Raji (cell line): ENCODE results near the gene RPGR.

Experiments
- POLR2A ChIP-seq: IDR thresholded peaks from 2 replicates; pipeline ENCODE4 v1.6.1; 2011; ENCODE audit warnings: low read depth, low read length, control low read depth; ENCODE audit not compliant: insufficient read depth

The RPGR gene

DNA sequence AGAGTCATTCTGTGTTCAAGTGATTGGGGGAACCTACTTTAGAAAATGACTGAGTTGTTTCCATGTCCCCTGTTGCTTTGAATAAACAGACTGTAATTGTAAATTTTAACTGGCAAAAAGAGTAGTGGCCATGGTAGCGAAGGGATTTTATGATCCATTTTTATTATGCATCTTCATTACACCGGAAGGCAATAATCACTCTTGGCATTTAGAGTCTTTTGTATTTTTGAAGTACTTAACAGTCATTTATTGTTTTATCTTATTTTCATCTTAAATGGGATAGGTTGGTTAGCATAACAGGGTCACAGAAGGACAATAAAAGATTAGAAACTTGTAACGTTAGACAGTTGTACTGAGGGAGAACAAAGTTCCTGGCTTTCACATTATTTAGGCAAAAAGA is 14.1 kb upstream of the RPGR start:
- TF ChIP-seq POLR2A: no peak

DNA sequence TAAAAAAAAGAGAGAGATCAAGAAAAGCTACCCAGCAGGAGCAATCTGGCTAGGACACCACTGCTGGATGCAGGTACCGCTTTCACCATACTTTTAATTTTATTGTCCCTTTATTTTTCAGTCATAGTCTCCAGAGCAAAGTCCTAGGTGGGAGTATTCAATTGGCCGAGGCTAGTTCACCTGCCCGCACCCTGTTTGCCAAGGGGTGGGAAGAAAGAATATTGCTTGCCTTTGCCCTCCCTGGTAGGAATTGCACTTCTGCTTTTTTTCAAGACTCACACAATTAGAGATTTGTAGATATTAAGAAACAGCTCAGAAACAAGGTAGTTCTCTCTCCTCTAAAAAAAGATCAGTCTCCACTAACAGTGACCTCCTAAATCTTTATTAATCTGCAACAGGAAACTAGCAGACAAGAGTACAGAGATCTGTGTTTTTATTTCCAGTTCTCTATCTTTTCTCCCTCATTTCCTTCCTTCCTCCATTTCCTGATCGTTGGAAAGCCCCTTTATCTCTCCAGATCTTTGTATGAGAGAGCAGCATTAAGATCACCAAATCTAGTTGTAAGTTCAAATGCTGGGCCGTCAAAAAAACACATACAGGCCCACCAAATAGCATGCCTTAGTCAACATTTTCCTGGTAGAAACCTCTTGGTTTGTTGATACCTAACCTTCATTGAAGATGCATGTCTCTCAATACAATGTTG is 9.4 kb upstream of the RPGR start:
- TF ChIP-seq POLR2A: no peak

DNA sequence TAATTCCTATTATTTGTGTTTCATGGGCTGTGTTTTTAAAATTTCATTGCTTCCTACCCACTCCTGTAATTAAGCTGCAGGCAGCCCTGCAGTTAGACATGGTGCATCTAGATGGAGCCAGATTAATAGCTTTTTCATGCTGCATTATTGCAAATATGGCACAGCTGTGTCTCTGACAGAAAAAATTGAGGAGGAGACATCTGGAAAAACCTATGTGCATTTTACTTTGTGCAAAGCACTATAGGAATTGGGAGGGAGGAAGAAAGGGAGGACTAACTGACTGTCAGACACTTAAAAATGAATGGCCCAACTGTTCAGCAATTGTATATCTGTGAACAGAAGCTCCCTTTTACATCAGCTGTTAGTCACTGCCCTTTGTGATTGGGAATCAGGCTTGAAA is 8.1 kb upstream of the RPGR start:
- no peak for TF ChIP-seq POLR2A

DNA sequence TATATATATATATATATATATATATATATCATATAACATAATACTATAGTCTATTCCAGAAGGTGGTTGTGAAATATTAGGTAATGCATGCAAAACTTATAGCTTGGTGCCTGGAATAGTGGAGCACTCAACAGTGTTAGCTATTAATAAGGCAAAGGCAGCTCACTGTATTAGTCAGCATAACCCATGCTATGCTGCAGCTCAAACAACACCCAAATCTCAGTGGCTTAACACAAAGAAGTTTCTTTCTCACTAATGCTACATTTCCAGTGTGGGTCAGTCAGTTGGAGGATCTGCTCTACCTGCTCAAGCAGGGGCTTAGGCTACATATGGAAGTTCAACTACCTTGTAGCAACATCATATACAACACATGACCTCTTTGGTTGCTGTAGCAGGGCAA is 5.2 kb upstream of the RPGR start:
- no peak for TF ChIP-seq POLR2A

DNA sequence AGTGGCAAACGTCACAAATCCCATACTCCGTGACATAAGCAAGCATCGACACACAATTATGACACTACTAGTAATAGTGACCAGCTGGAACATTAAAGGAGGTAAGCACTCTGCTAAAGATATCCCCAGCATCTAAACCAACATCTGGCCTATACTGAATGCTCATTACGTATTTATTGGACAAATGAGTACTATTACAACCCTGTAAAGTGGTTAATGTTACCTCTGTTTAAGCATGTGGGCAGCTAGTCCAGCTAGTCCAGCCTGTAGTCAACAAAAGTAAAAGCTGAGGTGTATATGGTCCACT is 419 bp upstream of the RPGR start:
- no peak for TF ChIP-seq POLR2A

DNA sequence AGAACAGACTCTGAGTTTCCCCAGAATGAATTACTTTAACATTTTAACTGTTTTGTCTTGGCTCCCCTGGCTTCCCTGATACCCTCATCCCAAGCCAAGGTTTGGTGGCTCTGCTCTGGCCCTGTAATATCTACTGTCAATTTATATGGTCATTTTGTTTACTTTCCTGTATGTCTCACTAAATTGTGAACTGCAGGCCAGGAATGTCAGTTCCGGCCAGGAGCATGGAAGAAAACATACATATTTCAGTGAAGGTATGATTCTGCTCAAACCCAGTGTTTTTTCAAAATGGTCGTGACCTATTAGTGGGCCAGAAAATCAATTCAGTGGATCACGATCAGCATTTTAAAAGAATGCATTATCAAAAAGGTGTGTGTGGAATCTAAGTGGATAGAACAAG is 1.2 kb downstream of the RPGR start:
- no peak for TF ChIP-seq POLR2A

DNA sequence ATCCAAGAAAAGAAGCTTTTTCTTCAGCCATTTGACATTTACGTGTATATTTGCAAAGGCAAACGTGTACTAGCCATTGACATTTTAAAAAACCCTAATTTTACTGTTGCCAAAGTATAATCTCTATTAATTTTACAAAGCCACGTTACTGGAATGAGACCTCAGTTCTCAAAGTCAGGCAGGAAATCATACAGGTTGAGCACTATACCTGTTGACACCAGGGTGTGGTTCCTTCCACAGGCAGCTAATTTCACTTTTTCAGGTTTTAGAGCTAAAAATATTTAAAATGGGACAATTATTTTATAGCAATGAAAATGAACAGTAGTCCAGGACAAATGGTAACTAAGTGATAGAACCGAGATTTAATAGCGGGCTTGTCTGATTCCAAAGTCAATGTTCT is 6.5 kb downstream of the RPGR start:
- no peak for TF ChIP-seq POLR2A

DNA sequence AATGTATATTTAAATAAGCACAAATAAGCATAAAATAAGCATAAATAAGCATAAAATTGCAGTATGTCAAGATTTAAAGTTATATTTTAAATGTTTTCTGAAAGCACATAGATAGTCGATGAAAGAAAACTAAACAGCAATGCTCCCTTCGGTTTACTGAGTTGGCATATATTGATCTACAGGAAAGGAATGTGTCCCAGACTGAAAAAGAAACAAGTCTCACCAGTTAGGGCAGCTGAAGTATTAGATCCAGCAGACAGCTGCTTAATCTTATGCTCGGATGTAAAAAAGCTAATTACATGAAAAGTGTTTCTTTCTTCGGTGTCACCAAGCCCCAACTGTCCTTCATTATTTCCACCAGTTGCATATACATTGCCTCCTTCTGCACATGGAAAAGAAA is 8.7 kb downstream of the RPGR start:
- no peak for TF ChIP-seq POLR2A

DNA sequence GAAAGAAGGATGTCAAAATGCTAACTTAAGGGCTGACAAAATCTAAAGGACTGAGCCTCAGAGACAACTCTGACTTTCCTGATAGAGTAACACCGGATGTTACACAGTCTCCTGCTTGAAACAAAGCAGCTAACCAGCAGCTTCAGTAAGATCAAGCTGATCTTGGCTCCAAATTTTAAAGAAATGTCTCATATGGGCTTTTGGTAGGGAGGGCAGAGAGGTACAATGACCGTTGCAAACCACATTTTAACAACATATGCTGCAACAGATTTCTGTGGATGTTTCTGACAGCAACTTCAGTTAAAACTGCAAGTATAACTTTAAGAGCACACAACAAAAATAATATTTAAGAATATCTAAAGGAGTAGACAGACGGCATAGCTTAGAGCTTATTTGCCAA is 9.1 kb downstream of the RPGR start:
- TF ChIP-seq POLR2A: no peak

DNA sequence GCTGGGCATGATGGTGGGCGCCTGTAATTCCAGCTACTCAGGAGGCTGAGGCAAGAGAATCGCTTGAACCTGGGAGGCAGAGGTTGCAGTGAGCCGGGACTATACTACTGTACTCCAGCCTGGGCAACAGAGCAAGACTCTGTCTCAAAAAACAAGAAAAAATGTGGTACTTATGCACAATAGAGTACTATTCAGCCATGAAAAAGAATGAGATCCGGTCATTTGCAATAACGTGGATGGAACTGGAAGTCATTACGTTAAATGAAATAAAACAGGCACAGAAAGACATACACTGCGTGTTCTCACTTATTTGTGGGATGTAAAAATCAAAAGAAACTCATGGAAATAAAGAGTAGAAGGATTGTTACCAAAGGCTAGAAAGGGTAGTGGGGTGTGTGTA is 12.1 kb downstream of the RPGR start:
- TF ChIP-seq POLR2A: no peak

DNA sequence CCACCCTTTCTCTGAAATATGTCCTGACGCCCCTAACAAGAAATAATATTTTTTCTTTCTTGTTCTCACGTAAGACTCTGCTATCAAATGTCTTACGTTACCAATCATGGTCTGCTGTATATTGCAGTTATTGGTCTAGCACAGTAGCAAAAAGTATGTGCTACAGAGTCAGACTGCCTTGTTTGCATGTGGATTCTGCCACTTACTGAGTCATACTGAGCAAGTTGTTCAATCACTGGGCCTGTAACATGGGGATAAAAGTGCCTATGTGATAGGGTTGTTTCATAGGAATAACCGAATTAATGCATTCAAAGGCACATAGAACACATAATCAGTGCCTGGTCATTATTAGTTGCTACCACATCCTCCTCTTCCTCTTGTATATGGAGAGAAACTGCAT is 14.1 kb downstream of the RPGR start:
- TF ChIP-seq POLR2A: no peak

DNA sequence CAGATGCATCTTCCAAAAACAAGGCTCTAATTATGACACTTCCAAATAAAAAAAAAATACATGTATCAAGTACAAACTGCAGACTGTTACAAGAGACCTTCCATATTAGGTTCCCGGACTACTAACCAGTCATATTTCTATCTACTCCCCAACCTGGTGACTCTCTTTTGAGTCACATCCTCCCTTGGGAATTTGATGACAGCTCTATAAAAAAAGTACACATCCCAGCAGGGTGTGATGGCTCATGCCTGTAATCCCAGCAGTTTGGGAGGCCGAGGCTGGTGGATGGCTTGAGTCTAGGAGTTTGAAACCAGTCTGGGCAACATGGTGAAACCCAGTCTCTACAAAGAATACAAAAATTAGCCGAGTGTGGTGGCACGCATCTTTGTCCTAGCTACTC is 14.9 kb downstream of the RPGR start:
- no peak for TF ChIP-seq POLR2A

DNA sequence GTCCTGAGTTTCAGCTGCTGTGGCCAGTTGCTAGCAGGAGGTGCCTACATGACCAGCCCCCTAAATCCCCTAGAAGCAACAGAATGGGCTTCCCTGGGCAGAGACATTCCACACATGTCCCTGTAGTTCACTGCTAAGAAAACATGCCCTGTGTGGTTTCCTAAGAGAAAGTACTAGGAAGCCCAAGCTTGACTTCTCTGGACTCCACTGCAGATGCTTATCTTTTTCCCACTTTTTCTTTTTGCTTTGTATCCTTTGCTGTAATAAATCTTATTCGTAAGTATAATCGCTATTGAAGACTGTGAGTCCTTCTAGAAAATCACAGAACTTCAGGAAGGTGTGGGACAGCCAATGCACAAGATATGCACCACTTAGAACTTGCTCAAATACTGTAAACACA is 15.6 kb downstream of the RPGR start:
- TF ChIP-seq POLR2A: no peak

DNA sequence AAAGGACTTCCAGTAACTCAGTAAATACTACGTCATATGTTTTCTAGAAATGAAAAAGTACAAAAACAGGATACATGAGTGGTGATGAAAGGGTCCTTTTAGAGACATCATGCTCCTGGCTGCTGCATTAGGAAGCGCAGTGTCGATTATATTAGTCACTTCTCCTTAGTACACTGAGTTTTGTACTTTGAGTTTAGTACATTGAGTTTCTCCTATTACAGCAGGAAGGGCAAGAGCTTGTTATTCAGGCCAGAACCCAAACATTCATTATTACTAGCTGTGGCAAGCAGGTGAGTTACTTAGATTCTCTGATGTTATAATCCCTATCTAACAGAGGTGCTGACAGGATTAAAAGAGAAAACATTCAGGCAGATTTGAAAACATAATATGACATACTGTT is 21.3 kb downstream of the RPGR start:
- TF ChIP-seq POLR2A: no peak

DNA sequence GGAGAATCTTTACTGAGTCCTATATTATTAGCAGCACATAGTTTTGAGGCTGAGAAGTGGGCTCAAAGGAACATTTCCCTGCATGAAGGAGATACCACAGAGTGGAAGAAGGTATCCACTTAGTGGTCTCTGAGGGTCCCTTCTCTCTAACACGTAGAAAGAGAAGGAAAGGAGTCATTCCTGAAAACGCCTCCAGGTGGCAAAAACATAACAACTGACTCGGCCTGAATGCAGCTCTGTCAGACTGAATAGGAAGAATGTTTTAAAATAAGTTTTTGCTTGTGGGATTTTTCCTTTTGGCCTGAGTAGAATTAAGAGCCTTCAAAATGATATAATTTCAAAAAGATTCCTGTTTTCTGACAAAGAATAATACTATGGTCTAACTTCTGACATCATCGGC is 23.3 kb downstream of the RPGR start:
- TF ChIP-seq POLR2A: no peak

DNA sequence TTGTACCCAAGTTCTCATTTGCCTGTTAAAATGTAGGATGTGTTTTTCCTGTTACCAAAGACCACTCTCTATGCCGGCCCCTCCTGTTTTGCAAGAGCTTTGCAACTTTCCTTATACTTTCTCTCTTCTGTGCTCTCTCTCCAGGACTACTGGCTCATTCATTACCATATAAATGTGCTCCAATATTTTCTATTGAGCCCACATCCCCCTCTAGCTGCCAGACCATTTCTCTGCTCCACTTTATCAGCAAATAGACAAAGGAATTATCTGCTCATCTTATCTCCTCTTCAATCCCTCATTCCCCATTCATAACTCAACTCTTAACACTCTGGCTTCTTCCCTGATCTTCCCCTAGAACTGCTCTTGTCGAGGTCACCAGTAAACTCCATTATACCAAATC is 33.6 kb downstream of the RPGR start:
- no peak for TF ChIP-seq POLR2A

DNA sequence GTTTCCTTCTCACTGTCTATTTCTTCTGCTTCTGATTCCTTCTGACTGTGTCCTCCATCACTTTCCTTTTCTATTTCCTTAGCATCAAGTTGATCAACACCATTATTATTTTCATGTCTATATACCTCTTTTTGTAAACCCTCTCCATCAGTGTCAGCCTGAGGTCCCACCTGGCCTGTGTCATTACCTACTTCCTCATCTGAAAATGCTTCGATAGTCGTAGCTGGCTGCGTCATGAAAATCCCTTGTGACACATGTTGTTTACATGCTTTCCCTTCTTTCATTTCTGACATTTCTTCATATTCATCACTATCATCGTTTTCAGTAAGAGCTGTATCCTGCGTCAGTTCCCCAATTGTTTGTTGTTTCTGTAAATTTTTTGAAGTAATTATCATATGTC is 39.6 kb downstream of the RPGR start:
- no peak for TF ChIP-seq POLR2A

DNA sequence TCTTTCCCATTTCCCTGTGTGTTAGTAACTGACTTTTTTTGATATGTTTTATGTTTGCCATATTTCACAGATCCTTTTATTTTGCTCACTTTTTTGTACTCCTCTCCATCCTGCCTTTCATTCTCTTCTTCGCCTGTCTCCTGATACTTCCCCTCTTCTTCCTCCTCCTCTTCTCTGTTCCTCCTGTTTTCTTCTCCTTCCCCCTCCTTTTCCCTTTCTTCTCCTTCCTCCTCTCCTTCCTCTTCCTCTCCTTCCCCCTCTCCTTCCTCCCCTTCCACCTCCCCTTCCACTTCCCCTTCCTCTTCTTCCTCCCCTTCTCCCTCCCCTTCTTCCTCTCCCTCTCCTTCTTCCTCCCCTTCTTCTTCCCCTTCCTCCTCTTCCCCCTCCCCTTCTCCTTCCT is 41.7 kb downstream of the RPGR start:
- TF ChIP-seq POLR2A: no peak
